HG02943 (cell line): ENCODE results near the gene VOPP1.
"Not testable (repeated sequence)": the region's sequence is repeated elsewhere in the genome, so short reads cannot be mapped to it uniquely, and the experiment has no call there.

Experiments used
- ATAC-seq: cut with Tn5 transposase; IDR thresholded peaks from one replicate; pipeline ENCODE4 v1.9.1; 2021; ENCODE audit warnings: mild to moderate bottlenecking, low read depth, moderate library complexity; ENCODE audit not compliant: unreplicated experiment

VOPP1 gene

DNA sequence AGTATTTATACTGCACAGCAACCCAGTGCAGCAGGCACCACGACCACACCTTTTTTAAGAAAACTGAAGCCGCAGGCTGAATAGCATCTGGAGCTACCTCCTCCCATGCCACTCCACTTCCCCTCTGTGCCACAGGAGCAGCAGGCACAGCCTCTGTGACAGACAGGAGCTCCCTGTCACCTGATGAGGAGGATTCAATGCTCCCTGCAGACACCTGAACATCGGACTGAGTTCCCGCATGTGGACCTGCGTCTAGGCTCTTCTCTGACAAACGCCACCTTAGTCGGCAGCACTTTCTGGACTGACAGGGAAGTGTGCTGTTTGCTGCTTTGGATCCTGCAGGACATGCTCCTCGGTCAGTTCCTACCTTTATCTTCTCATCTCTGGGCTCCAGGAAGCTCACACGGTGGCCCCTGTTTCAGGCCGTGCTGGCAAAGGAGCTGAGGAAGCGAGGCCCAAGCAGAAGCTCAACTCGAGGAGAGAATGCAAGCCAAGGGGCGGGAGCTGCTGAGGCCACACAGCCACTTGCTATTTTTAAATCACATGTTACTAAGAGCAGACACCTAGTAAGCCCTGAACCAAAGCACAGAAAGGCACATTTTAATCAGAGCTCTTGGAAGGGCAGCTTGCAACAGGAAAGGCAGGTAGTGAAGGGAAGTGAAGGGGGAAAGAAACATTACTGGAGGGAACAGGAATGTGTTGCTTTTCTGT lies 56.6 kb downstream of the VOPP1 start:
- ATAC-seq = peak; percentile 52

DNA sequence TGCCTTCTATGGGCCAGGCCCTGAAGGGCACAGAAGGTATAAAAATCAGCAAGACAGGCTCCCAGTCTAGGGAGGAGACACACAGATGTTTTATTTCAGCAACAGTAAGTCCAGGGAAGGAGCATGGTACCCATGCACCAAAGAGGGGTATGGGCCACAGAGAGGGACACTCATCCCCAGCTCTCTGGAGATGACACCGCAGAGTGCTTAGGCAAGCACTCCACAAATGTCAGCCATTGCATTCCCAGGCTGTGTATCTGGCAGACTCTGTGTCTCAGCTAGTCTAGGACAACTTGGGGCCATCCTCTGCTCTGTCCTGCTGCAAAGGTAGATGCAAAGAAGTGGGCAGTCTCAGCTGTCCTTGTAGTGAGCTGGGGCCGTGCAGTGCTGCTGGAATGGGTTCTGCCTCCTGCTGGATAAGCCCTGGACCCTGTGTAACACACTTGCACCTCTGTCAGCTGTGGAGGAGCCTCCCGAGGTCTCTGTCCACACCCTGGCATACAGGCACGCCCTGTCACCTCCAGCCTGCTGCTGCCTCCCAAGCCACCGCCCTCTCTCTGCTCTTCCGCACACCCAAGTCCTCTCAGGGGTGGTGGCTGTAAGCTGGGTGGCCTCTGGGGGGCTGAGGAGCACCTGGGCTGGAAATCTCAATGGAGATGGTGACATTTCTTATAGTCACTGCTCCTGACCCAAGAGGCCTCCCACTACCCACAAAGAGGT lies 57.6 kb downstream of the VOPP1 start:
- no peak for ATAC-seq

- ATAC-seq = no peak
Measured at GRCh38 chr7:55513868-55514267, 58.4 kb downstream of the VOPP1 start.

DNA sequence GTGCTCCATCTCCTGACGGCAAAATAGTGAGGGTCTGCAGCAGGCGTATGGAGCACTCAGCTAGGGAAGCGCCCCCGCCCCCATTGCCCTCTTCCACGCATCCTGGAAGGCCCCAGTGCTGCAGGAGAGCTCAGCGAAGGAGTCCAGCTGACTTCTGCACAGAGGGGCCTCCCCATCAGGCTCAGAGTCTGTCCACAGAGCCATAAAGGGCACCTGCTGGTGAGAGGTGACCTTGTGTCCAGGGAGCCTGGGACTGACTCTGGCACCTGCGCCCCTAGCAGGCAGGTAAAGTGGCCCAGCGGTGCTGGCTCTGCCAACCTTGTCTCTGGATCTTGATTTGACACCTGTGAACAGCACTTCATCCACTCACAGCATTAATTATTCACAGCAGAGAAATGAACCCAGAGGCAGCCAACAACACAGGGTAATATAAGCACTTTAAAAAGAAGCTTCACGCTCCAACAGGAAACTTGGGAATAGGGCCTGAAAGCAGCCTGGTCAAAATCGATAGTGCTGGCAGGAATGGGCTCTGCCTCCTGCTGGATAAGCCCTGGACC lies 59.6 kb downstream of the VOPP1 start:
- no peak for ATAC-seq

DNA sequence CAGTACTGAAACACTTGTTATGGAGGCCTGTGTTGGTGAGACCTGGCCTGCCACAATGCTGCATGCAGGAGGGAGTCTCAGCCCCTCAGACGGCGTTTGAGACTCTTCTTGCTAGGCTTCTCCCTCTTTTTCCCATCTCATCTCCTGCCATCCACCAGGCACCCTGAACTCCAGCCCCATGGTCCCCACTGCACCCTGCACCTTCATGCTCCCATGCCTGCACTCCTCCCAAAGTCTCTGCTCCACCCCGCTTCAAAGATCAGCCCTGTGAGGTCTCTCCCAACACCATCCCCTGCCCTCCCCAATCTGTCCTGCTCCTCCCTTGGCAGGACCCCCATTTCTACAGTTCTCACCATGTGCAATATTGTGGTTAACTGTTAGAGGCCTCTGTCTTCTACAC lies 61.7 kb downstream of the VOPP1 start:
- ATAC-seq = peak; percentile 46

GRCh38 chr7:55510206-55510605 lies 62.1 kb downstream of the VOPP1 start:
- not testable (repeated sequence) for ATAC-seq

DNA sequence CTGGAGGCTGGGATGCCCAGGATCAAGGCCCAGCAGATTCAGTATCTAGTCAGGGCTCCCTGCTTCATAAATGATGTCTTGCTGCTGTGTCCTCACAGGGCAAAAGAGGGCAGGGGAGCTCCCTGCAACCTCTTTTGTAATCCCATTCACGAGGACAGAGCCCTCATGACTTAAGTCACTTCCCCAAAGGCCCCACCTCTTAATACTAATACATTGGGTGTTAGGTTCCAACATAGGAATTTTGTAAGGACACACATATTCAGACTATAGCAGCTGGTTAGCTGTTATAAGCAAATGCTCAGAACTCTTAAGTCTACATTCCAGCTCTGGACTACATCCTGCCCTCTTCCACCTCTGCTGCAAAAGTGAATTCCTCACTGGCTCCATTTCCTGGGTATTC lies 63.0 kb downstream of the VOPP1 start:
- no peak for ATAC-seq

DNA sequence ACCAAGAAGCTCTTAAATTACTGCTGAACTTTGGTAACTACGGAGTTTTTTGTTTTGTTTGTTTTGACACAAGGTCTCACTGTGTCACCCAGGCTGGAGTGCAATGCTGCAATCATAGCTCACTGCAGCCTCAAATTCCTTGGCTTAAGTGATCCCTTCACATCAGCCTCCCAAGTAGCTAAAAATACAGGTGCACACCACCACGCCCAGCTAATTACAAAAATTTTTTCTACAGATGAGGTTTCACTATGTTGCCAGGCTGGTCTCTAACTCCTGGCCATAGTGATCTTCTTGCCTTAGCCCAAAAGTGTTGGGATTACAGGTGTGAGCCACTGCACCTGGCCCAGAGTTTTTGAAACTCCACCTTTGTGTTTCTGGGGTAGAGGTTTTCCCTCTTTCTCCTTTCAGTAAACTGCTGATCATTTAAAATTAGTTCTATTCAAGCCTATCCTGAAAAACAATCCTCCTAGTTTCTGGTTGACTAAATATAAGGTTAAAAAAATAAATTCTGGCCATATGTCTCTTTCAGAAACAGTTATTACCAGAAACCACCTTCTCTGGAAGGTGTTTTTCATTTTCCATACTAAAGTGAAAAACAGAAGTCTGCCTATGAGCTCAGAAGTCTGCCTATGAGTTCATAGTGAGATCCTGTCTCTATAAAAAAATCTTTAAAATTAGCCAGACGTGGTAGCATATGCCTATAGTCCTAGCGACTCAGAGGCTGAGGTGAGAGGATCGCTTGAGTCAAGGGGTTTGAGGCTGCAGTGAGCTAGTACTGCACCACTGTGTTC lies 63.9 kb downstream of the VOPP1 start:
- peak; percentile 43 for ATAC-seq

DNA sequence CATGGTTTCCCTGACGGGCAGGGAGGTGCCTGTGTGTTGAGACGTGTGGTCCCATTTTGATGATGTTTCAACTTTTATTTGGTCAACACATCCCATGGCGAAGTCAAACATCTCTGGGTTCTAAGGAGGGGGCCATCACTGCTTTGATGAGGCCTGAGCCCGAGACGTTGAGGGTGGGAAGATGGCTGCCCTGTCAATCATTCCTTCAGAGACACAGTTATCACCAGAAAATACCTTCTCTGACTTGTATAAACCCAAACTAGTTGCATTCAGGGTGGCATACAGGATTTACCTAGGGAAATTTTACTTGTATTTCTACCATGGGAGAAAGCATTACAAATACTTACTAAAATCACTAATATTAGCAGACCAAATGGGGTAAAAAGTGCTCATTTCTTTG lies 64.6 kb downstream of the VOPP1 start:
- no peak for ATAC-seq

DNA sequence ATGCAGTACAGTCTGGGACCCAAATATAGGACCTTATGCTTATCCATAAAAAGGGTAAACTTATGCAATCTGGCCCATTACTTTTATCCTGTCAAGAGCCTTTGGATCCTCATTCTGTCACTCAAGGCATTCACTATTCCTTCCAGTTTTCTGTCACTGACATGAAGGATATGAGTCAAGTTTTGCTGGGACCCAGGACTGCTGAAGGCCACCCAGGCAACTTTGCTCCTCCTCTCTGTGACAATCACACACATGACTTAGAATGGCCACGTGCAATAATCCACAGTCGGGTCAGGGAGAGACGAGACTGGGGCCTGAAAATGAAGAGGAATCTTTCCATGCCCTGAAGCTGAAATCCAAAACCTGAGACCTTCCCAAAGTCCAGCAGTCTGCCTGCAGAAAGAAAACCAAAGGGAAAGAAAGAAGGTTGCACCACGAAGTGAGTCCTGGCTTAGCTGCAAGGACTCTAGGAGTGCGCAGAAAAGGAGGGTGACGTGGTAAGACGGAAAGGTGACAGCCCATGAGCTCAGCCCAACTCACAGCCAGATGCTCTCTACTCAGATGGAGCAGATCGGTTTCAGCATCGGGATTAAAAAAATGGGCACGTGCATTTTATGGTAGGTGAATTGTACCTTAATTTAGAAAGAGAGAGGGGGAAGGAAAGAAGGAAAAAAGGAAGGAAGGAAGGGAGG lies 67.2 kb downstream of the VOPP1 start:
- no peak for ATAC-seq

DNA sequence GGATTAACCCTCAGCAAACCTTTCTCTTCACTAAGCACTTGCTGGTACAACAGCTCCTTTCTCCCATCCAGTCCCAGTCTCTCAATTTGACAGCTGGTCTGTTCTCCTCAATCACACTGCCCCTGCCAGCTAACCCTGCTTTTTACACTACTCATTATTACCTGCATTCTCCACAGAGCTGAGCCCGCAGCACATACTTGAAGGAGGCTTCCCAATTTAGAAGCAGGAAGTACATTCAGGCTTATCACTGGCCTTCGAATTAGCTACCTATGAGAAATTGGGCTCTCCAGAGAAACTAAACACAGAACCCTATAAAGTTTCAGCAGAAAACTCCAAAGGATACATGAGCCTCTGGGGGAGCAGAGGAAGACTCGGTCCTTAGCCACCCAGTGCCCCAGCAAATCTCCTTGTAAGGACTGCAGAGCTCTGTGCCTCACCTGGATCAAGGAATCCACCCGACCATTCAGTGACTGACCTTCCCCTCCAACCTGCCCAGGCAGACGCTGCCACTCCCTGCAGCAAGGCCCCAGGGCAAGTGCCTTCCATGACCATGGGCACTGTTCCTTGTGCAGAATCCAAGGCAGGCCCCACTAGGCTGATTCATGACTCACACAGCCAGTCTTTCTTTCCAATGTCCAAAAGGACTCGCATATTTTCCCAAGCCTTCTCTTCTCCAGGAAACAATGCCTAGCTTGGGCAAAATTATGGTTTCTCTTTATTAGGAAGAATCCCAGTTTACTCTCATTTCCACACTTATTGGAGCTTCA lies 68.0 kb downstream of the VOPP1 start:
- no peak for ATAC-seq

DNA sequence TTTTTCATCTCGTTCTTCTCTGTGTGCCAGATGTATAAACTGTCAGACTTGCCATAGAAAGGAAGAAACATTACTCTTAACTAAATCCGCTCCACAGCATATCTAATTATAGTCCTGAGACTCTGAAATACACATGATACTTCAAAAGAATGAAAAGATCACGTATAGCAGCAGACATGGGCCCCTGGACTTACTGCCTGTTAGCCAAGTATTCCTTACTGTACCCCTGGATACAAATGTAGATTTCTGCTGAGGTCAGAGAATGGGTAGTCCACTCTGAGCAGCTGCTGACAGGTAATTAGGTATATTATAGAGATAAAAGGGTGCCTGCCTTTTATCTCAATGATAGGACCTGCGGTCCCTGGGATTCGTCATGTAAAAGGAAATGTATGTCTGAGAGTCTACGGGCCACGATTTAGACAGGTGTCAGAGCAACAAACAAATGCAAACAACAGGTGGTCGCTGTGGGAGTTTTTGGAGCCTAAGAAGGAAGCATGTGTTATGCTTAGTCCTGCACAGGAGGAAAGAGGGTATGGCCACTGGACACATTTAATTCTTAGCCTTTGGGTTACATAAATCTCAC lies 69.4 kb downstream of the VOPP1 start:
- ATAC-seq = no peak

- ATAC-seq = no peak
Measured at GRCh38 chr7:55502124-55502857, 70.0 kb downstream of the VOPP1 start.

- no peak for ATAC-seq
Measured at GRCh38 chr7:55501611-55502010, 70.7 kb downstream of the VOPP1 start.

- ATAC-seq = no peak
Measured at GRCh38 chr7:55500117-55500756, 72.1 kb downstream of the VOPP1 start.

DNA sequence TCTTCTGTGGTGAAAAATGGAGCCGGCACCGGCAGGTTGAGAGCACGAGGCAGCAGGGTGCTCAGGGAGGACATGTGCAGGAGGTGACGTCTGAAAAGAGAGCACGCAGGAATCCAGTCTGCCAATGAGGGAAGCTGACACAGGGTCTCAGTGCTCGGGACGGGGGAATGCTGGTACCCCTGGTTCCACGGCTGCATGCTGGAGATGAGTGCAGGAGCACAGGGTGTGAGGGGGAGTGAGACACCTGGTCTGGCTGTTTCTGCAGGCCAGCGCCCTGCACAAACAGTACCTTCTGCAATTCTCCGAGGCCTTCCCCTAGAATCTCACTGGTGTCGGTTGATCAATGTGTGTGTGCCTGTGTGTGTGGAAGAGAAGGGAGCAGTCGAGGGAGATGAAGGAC lies 72.7 kb downstream of the VOPP1 start:
- no peak for ATAC-seq

DNA sequence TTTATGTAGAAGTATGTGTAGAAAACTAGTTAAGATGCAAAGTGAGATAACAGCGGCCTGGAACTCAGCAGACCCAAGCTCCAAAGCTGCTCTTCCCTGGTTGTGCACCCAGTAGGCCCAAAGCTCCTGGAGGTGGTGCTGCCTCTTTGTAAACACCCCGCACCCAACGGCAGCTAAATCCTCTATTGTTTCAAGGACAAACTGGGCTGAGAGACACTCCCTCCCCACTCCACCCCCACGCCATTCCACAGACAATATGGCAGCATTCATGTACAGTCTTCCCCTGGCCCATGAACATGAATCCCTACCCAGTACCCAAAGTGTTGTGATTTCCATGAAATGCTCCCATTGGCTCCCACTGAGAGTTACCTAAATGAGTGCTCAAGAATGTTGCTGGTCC lies 73.5 kb downstream of the VOPP1 start:
- no peak for ATAC-seq

- ATAC-seq = no peak
Measured at GRCh38 chr7:55498142-55498541, 74.2 kb downstream of the VOPP1 start.
